Measurements from ENCODE around the gene EMX2.

Gene EMX2

DNA sequence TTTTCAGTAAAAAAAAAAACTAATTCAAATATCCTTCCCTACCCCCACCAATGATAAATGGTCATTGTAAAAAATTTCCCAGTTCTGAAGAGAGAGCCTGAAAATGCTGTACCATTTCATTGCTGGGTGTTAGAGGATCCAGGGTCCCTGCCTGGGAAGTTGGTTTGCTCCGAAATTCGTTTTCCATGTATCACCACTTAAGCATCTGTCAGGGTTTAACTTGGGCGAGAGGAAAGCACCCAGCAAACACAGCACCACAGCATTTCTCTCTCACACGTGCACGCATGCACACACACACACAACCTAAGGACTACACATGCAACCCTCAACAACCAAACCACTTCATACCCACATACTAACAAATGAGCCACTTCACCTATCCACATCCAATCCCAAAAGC, 42.1 kb upstream of the EMX2 start:
- TF ChIP-seq, protein P1, sequence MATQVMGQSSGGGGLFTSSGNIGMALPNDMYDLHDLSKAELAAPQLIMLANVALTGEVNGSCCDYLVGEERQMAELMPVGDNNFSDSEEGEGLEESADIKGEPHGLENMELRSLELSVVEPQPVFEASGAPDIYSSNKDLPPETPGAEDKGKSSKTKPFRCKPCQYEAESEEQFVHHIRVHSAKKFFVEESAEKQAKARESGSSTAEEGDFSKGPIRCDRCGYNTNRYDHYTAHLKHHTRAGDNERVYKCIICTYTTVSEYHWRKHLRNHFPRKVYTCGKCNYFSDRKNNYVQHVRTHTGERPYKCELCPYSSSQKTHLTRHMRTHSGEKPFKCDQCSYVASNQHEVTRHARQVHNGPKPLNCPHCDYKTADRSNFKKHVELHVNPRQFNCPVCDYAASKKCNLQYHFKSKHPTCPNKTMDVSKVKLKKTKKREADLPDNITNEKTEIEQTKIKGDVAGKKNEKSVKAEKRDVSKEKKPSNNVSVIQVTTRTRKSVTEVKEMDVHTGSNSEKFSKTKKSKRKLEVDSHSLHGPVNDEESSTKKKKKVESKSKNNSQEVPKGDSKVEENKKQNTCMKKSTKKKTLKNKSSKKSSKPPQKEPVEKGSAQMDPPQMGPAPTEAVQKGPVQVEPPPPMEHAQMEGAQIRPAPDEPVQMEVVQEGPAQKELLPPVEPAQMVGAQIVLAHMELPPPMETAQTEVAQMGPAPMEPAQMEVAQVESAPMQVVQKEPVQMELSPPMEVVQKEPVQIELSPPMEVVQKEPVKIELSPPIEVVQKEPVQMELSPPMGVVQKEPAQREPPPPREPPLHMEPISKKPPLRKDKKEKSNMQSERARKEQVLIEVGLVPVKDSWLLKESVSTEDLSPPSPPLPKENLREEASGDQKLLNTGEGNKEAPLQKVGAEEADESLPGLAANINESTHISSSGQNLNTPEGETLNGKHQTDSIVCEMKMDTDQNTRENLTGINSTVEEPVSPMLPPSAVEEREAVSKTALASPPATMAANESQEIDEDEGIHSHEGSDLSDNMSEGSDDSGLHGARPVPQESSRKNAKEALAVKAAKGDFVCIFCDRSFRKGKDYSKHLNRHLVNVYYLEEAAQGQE (IDR thresholded peaks at IDR 0.05; ENCODE audit: low read depth): no peak
- TF ChIP-seq ZBTB7A (IDR thresholded peaks at IDR 0.05; ENCODE audit: low read depth) (no peak), FOXM1 (IDR thresholded peaks at IDR 0.05; ENCODE audit: borderline replicate concordance, low read depth) (no peak), TEAD4 (IDR thresholded peaks at IDR 0.05) (no peak), NFIC (IDR thresholded peaks at IDR 0.05) (no peak), TAF1 (IDR thresholded peaks at IDR 0.05; ENCODE audit: low read depth) (no peak)
- TF ChIP-seq, protein P2, sequence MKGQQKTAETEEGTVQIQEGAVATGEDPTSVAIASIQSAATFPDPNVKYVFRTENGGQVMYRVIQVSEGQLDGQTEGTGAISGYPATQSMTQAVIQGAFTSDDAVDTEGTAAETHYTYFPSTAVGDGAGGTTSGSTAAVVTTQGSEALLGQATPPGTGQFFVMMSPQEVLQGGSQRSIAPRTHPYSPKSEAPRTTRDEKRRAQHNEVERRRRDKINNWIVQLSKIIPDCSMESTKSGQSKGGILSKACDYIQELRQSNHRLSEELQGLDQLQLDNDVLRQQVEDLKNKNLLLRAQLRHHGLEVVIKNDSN (IDR thresholded peaks at IDR 0.05): no peak

DNA sequence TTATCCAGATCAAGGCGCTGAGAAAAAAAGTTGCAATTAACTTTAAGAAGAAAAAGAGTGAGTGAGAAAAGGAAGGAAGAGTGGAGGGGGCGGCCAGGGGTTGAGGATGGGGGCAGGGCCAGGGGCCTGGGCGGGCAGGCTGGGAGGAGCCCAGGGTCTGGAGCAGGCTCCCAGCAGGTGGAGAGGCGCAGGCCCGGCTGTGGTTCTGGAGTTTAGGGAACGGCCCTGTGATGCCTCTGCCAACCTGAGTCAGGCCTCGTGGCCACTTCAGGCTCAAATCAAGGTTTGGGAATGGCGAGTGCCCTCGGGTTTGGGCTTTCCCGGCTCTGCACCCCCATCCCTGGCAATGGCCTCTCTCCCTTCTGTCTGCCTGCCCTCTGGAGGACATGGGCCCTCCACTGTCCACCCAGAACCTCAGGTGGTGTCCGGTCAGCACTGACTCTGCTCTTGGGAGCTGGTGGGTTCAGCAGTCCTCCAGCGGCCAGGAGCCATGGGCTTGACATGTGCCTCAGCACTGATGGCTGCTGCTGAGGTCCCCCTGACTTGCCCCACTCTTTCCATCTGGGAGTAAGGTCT, 41.0 kb upstream of the EMX2 start:
- TF ChIP-seq, protein P2 (IDR thresholded peaks at IDR 0.05): no peak
- TF ChIP-seq, protein P1 (IDR thresholded peaks at IDR 0.05; ENCODE audit: low read depth): no peak
- TF ChIP-seq TAF1 (IDR thresholded peaks at IDR 0.05; ENCODE audit: low read depth): no peak
- TF ChIP-seq TCF12 (IDR thresholded peaks at IDR 0.05; ENCODE audit: low read depth): no peak
- no peak for TF ChIP-seq EP300 (IDR thresholded peaks at IDR 0.05; ENCODE audit: borderline replicate concordance)
- no peak for TF ChIP-seq CEBPB (IDR thresholded peaks at IDR 0.05)
- no peak for TF ChIP-seq ZBTB7A (IDR thresholded peaks at IDR 0.05; ENCODE audit: low read depth)
- TF ChIP-seq TEAD4 (IDR thresholded peaks at IDR 0.05): no peak
- TF ChIP-seq NFIC (IDR thresholded peaks at IDR 0.05): no peak
- TF ChIP-seq EGR1 (IDR thresholded peaks at IDR 0.05): no peak
- TF ChIP-seq RAD21 (IDR thresholded peaks at IDR 0.05; ENCODE audit: low read depth): no peak
- TF ChIP-seq, protein P3, sequence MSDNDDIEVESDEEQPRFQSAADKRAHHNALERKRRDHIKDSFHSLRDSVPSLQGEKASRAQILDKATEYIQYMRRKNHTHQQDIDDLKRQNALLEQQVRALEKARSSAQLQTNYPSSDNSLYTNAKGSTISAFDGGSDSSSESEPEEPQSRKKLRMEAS (IDR thresholded peaks at IDR 0.05): no peak
- TF ChIP-seq YY1 (IDR thresholded peaks at IDR 0.05; ENCODE audit: low read depth): no peak
- no peak for TF ChIP-seq FOXM1 (IDR thresholded peaks at IDR 0.05; ENCODE audit: borderline replicate concordance, low read depth)
- no peak for TF ChIP-seq CREB1 (IDR thresholded peaks at IDR 0.05; ENCODE audit: low read depth)

- TF ChIP-seq, protein P2 (IDR thresholded peaks at IDR 0.05): no peak
Observed at GRCh38 chr10:117502421-117503243, 39.9 kb upstream of the EMX2 start.

GRCh38 chr10:117503244-117504205, 39.0 kb upstream of the EMX2 start:
- TF ChIP-seq NFIC (IDR thresholded peaks at IDR 0.05) (no peak), TCF12 (IDR thresholded peaks at IDR 0.05; ENCODE audit: low read depth) (no peak), TAF1 (IDR thresholded peaks at IDR 0.05; ENCODE audit: low read depth) (no peak), TEAD4 (IDR thresholded peaks at IDR 0.05) (no peak), ZBTB7A (IDR thresholded peaks at IDR 0.05; ENCODE audit: low read depth) (no peak), EGR1 (IDR thresholded peaks at IDR 0.05) (no peak), CEBPB (IDR thresholded peaks at IDR 0.05) (no peak)
- TF ChIP-seq, protein P3 (IDR thresholded peaks at IDR 0.05): no peak
- TF ChIP-seq, protein P1 (IDR thresholded peaks at IDR 0.05; ENCODE audit: low read depth): no peak
- TF ChIP-seq, protein P2 (IDR thresholded peaks at IDR 0.05): no peak
